ENCODE results near the gene DHDDS.

DNA sequence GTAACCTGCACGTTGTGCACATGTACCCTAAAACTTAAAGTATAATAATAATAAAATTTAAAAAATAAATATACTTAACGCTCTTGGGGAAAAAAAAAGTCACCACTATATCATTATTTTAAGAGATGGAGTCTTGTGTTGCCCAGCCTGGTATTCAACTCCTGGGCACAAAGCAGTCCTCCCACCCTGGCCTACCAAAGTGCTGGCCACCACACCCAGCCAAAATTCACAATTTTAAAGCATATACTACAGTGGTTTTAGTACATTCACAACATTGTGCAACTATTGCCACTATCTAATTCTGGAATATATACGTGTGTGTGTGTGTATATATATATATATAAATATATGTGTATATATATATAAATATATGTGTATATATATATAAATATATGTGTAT lies 46.0 kb downstream of the DHDDS start:
- no peak for TF ChIP-seq ZNF175 (tag by site-specific recombination; IDR thresholded peaks at IDR 0.05)
- no peak for TF ChIP-seq ZNF555 (tag by site-specific recombination; conservative IDR thresholded peaks at IDR 0.05)
- TF ChIP-seq ZNF23 (tag by site-specific recombination; IDR thresholded peaks at IDR 0.05; ENCODE audit: borderline replicate concordance), result no peak
- TF ChIP-seq RBAK (tag by site-specific recombination; IDR thresholded peaks at IDR 0.05), result no peak
- no peak for TF ChIP-seq KLF1 (tag by site-specific recombination; IDR thresholded peaks at IDR 0.05)
- TF ChIP-seq PATZ1 (tag by site-specific recombination; IDR thresholded peaks at IDR 0.05), result no peak
- TF ChIP-seq, protein P1, sequence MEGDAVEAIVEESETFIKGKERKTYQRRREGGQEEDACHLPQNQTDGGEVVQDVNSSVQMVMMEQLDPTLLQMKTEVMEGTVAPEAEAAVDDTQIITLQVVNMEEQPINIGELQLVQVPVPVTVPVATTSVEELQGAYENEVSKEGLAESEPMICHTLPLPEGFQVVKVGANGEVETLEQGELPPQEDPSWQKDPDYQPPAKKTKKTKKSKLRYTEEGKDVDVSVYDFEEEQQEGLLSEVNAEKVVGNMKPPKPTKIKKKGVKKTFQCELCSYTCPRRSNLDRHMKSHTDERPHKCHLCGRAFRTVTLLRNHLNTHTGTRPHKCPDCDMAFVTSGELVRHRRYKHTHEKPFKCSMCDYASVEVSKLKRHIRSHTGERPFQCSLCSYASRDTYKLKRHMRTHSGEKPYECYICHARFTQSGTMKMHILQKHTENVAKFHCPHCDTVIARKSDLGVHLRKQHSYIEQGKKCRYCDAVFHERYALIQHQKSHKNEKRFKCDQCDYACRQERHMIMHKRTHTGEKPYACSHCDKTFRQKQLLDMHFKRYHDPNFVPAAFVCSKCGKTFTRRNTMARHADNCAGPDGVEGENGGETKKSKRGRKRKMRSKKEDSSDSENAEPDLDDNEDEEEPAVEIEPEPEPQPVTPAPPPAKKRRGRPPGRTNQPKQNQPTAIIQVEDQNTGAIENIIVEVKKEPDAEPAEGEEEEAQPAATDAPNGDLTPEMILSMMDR (tag by site-specific recombination; IDR thresholded peaks at IDR 0.05), result no peak
- no peak for TF ChIP-seq ZNF138 (tag by site-specific recombination; IDR thresholded peaks at IDR 0.05; ENCODE audit: borderline replicate concordance)
- no peak for TF ChIP-seq ZNF670 (tag by site-specific recombination; IDR thresholded peaks at IDR 0.05; ENCODE audit: low read depth)

Data from HEK293 (cell line).